ENCODE measurements around the gene MYLK4.

The MYLK4 gene

DNA sequence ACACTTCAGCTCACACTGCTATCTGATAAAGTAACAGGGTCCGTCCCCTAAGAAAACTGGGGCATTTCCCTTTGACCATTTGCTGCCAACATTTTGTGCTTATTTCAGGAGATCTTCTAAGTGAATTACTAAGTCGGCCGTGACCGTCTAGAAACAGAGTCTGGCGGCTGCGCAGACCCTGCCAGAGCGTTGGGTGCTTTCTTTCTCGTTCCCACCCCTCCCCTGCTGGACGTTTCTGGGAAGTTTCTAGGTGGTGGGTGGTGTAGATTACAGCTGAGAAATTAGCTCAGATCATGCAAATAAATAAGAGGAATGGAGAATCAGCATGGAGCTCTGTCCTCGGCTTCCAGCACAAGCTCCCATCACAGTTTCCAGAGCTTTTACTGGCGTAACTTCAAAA, 128.1 kb downstream of the MYLK4 start:
- no peak for DNase-seq

DNA sequence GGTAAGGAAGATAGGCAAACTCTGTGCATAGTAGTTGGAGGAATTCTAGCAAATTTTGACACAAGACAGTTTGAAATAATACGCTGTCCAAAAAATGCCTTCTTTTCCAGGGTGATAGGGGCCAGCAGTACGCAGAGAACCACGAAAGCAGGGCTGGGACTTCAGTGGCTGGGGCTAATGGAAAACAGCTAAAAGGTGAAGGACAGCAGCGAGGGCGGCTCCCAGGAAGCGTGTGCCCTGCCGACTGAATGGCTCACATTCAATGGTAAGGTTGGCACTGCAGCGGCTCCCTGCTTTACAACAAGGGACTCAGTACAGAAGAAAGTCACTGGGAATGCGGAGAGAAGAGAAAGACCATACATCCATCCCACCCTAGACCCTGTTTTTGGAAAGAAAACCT, 131.1 kb downstream of the MYLK4 start:
- DNase-seq, result no peak

DNA sequence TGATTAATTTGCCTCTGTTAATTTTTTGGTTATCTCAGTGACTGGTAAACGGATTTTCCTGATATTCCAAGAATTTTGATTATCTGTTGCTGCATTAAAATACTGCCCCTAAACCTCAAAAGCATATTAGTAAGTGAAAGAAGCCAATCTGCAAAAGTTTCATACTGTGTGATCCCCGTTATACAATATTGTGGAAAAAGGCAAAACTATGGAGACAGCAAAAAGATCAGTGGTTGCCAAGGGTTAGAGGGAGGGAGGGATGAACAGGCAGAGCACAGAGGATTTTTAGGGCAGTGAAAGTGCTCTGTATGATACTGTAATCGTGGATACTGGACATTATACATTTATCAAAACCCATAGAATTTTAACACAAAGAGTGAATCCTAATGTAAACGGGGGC, 133.0 kb downstream of the MYLK4 start:
- no peak for DNase-seq

DNA sequence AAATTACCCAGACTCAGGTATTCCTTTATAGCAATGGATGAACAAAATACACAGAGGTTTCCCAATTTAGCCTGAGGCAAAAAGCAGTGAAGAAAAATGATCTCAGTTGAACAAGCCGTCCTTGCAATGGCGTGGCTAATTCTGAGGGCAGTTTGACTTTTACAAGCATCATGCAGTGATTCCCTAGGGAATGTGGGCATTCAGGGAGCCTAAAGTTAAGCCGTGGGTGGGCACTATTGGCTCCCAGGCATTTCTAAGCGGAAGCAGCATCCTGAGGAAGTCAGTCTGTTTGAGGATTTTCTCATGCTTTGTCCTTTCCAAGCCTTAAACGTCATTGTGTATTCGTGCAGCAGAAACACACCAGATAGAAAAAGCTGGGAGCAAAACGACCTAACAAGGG, 133.9 kb downstream of the MYLK4 start:
- no peak for DNase-seq

DNA sequence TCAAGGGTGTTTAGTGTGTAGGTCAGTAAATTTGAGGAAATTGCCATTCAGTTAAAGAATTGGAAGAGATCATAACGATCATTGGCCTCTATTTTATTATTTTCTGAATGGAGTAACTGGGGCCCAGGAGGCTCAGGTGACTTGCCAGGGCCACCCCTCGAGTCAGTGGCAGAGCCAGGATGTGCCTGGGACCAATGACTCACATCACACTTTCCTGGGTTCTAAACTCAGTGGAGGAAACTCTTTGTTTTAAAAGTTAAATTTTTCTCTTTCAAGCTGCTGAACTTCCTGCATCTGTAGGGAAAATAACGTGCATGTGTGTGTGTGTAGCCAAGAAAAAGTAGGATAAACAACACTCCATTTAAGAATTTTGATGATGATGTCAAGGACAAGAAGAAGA, 135.5 kb downstream of the MYLK4 start:
- DNase-seq, result no peak

DNA sequence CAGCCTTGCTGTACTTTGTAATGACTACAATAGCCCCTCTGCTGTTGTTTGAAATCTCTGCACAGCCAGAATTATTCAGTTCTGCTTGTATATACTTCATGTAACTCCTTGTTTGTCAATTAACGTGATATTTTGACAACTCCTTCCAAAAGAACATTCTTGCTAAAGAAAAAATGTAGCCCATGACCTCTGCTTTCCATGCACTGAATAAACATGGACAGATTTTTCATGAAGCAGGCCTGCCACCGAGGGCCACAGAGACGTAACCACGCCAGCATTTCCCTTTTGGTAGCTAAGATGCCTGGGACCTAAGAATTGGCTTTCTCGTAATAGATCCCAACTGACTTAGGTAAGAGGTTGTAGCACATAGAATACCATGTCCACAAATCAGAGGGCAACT, 135.9 kb downstream of the MYLK4 start:
- no peak for DNase-seq

DNA sequence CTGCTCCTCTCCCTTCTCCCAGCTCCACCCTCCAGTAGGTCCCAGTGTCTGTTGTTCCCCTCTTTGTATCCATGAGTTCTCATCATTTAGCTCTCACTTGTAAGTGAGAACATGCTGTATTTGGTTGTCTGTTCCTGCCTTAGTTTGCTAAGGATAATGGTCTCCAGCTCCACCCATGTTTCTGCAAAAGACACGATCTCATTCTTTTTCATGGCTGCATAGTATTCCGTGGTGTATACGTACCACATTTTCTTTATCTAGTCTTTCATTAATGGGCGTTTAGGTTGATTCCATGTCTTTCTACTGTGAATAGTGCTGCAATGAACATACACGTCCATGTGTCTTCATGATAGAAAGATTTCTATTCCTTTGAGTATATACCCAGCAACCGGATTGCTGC, 136.6 kb downstream of the MYLK4 start:
- no peak for DNase-seq
